CD4-positive, CD25-positive, alpha-beta regulatory T cell (primary cell): ENCODE results near the gene ADH1B. TPM values are rescaled to one million over a fixed set of nuclear protein-coding genes. Genes with fewer than 3 reads are reported as not detected.
"Not testable (repeated sequence)": the region's sequence is repeated elsewhere in the genome, so short reads cannot be mapped to it uniquely, and the experiment has no call there.

ENCODE experiments used
- ATAC-seq, 2 donors: fragments of 150-1000 bp; cut with Tn5 transposase; one replicate each; pipeline ENCODE4 v1.10.0; 2021; ENCODE audit warnings: low read depth in 2 of 2, moderate number of reproducible peaks in 2 of 2, moderate library complexity in 1 of 2
- DNase-seq, 3 donors: peaks; one replicate each; pipeline versions ENCODE4 v3.0.0 to v3.0.0-alpha.2; 2012 to 2022; ENCODE audit warnings: mixed read lengths in 1 of 3
- H3K27ac ChIP-seq: one replicate; pipeline ENCODE4 v1.7.0; 2013; ENCODE audit warnings: mild to moderate bottlenecking, low read length; ENCODE audit not compliant: insufficient read depth, poor library complexity, severe bottlenecking
- H3K27me3 ChIP-seq: one replicate; pipeline ENCODE4 v1.7.0; 2013; ENCODE audit warnings: low read length; ENCODE audit not compliant: control insufficient read depth, insufficient read depth
- H3K36me3 ChIP-seq: one replicate; pipeline ENCODE4 v1.7.0; 2013; ENCODE audit warnings: mild to moderate bottlenecking, low read length, moderate library complexity; ENCODE audit not compliant: control insufficient read depth, insufficient read depth
- H3K4me1 ChIP-seq: 2 replicates; pipeline ENCODE4 v1.7.0; 2013; ENCODE audit warnings: mild to moderate bottlenecking, low read length; ENCODE audit not compliant: insufficient read depth, control insufficient read depth, poor library complexity, severe bottlenecking
- H3K4me3 ChIP-seq: one replicate; pipeline ENCODE4 v1.7.0; 2013; ENCODE audit warnings: low read depth, mild to moderate bottlenecking, low read length, moderate library complexity
- H3K9me3 ChIP-seq, 2 experiments: 1 replicate in 1 of 2; 2 replicates in 1 of 2; pipeline ENCODE4 v1.7.0; 2013; ENCODE audit warnings: low read length in 2 of 2, mild to moderate bottlenecking in 1 of 2, moderate library complexity in 1 of 2; ENCODE audit not compliant: control insufficient read depth in 2 of 2
- H3K27ac Mint-ChIP-seq, 3 donors: one replicate each; pipeline ENCODE4 v1.8.0; 2020 to 2022; ENCODE audit warnings: mild to moderate bottlenecking in 3 of 3, mixed read lengths in 3 of 3, moderate library complexity in 2 of 3
- H3K27me3 Mint-ChIP-seq: one replicate; pipeline ENCODE4 v1.8.0; 2022; ENCODE audit warnings: mild to moderate bottlenecking, mixed read lengths
- H3K36me3 Mint-ChIP-seq: one replicate; pipeline ENCODE4 v1.8.0; 2020; ENCODE audit warnings: mixed read lengths
- H3K4me1 Mint-ChIP-seq, 4 donors: one replicate each; pipeline ENCODE4 v1.8.0; 2020 to 2022; ENCODE audit warnings: mixed read lengths in 4 of 4, mild to moderate bottlenecking in 1 of 4
- H3K4me3 Mint-ChIP-seq, 4 donors: one replicate each; pipeline ENCODE4 v1.8.0; 2020 to 2022; ENCODE audit warnings: mild to moderate bottlenecking in 4 of 4, mixed read lengths in 4 of 4, moderate library complexity in 3 of 4
- H3K9me3 Mint-ChIP-seq, 7 donors: one replicate each; pipeline ENCODE4 v1.8.0; 2020 to 2022; ENCODE audit warnings: mixed read lengths in 7 of 7, mild to moderate bottlenecking in 3 of 7, moderate library complexity in 2 of 7
- polyA plus RNA-seq, 4 donors: library from polyadenylated mRNA; unstranded; fragments of 300-500 nt; fragmentation: Illumina TruSeq; gene quantifications; one replicate each; pipeline ENCODE4 v1.2.3, GENCODE V29; 2021
- total RNA-seq: library from RNA; stranded (reverse); gene quantifications from one replicate; pipeline ENCODE4 v1.2.3, GENCODE V29; 2022

Gene ADH1B
- total and polyA plus RNA-seq, 5 donors from 2014 or later: not detected

DNA sequence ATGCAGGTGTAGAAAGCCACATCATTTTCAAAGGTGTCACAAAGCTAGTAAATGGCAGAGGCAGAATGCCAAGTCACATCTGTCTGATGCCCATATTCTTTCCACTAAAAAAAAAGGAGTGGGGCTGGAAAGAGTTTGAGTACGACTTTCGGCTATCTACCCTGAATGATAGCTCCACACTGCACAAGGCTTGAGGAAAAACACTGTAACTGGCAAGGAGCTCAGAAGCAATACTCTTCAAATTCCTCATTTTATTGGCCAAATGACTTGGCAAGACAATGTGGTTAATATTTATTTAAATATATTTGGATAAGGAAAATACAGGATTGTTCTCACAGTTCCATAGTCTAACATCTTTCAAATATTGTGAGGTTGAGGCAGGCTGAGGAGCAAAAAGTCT lies 36.7 kb upstream of the ADH1B start:
- ATAC-seq (no peak), DNase-seq (no peak)
- H3K9me3 ChIP-seq: no peaks in the 10 kb centered on the region
- H3K4me1 ChIP-seq: no peaks in the 10 kb centered on the region
- H3K36me3 ChIP-seq: no peaks in the 10 kb centered on the region
- no peak overlapping the region for H3K27ac ChIP-seq
- no peak overlapping the region for H3K4me3 ChIP-seq
- Mint-ChIP-seq H3K4me3 (no peak overlapping the region), H3K4me1 (peaks cover 0 to 2% (median 0%) of the 10 kb centered on the region in 4 donors), H3K27me3 (peaks cover 6% of the 10 kb centered on the region), H3K36me3 (no peaks in the 10 kb centered on the region), H3K27ac (no peak overlapping the region), H3K9me3 (peaks cover 0 to 7% (median 4%) of the 10 kb centered on the region in 7 donors)
- no peaks in the 10 kb centered on the region for H3K27me3 ChIP-seq

GRCh38 chr4:99356992-99357391 lies 35.8 kb upstream of the ADH1B start:
- H3K27me3 Mint-ChIP-seq: peaks cover 6% of the 10 kb centered on the region

GRCh38 chr4:99356149-99356548 lies 34.9 kb upstream of the ADH1B start:
- not testable (repeated sequence) for H3K4me1 Mint-ChIP-seq, H3K36me3 Mint-ChIP-seq, H3K4me3 Mint-ChIP-seq, DNase-seq, H3K27ac Mint-ChIP-seq, H3K27me3 ChIP-seq, H3K4me1 ChIP-seq, ATAC-seq, H3K9me3 ChIP-seq, H3K27me3 Mint-ChIP-seq, H3K27ac ChIP-seq, H3K36me3 ChIP-seq, H3K4me3 ChIP-seq, H3K9me3 Mint-ChIP-seq

More at GRCh38 chr4:99356992-99357391, 35.8 kb upstream of the ADH1B start:
- H3K27ac Mint-ChIP-seq: no peak overlapping the region
- ATAC-seq (no peak), DNase-seq (no peak)
- H3K4me3 Mint-ChIP-seq: no peak overlapping the region
- H3K36me3 Mint-ChIP-seq: no peaks in the 10 kb centered on the region
- Histone ChIP-seq H3K4me1 (no peaks in the 10 kb centered on the region), H3K27ac (no peak overlapping the region), H3K4me3 (no peak overlapping the region), H3K36me3 (no peaks in the 10 kb centered on the region), H3K9me3 (no peaks in the 10 kb centered on the region), H3K27me3 (no peaks in the 10 kb centered on the region)
- H3K9me3 Mint-ChIP-seq: peaks cover 0 to 6% (median 2%) of the 10 kb centered on the region in 7 donors
- no peaks in the 10 kb centered on the region for H3K4me1 Mint-ChIP-seq

GRCh38 chr4:99352602-99353537 lies 31.7 kb upstream of the ADH1B start, which contains the start of gene ADH1C:
ADH1C (minus strand) TSS chr4:99352746; CDS start chr4:99352675, 71 bp downstream.
- Mint-ChIP-seq H3K9me3 (peaks cover 0 to 8% (median 3%) of the 10 kb centered on the region in 7 donors), H3K27me3 (peaks cover 6% of the 10 kb centered on the region), H3K4me3 (no peak within 1 kb of the TSS), H3K4me1 (no peaks in the 10 kb centered on the region), H3K27ac (no peak within 1 kb of the TSS), H3K36me3 (no peaks in the 10 kb centered on the region)
- Histone ChIP-seq H3K9me3 (no peaks in the 10 kb centered on the region), H3K27me3 (no peaks in the 10 kb centered on the region), H3K27ac (no peak within 1 kb of the TSS), H3K36me3 (no peaks in the 10 kb centered on the region), H3K4me1 (no peaks in the 10 kb centered on the region), H3K4me3 (no peak within 1 kb of the TSS)
- ATAC-seq: no peak
- DNase-seq: no peak

GRCh38 chr4:99351487-99351886 lies 30.3 kb upstream of the ADH1B start:
- H3K4me3 ChIP-seq: no peak overlapping the region
- no peak overlapping the region for H3K27ac Mint-ChIP-seq
- H3K36me3 ChIP-seq: no peaks in the 10 kb centered on the region
- no peaks in the 10 kb centered on the region for H3K9me3 ChIP-seq
- no peaks in the 10 kb centered on the region for H3K36me3 Mint-ChIP-seq
- no peaks in the 10 kb centered on the region for H3K4me1 Mint-ChIP-seq
- ATAC-seq: no peak
- no peak overlapping the region for H3K27ac ChIP-seq
- no peaks in the 10 kb centered on the region for H3K4me1 ChIP-seq
- no peaks in the 10 kb centered on the region for H3K27me3 ChIP-seq
- H3K9me3 Mint-ChIP-seq: peaks cover 0 to 8% (median 2%) of the 10 kb centered on the region in 7 donors
- no peak overlapping the region for H3K4me3 Mint-ChIP-seq
- peaks cover 6% of the 10 kb centered on the region for H3K27me3 Mint-ChIP-seq
- no peak for DNase-seq

- H3K27me3 Mint-ChIP-seq: peaks cover 5% of the 10 kb centered on the region
These were observed 28.1 kb upstream of the ADH1B start for GRCh38 chr4:99349338-99349737.

DNA sequence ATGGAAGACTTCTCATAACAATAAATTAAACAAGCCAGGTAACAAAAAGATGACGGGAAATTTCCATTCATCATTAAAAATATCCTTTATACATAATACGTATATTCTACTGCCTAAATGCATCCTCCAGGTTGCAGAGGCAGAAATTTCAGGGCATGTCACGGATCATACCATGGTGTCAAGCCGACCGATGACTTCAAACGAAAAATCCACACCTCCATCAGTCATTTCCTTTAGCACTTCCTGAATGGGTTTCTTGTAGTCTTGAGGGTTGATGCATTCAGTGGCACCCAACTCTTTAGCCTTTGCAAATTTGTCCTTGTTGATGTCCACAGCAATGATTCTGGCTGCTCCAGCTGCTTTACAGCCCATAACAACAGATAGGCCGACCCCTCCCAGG lies 21.4 kb upstream of the ADH1B start:
- H3K36me3 Mint-ChIP-seq, H3K9me3 Mint-ChIP-seq, H3K4me1 ChIP-seq, H3K27me3 ChIP-seq, H3K4me3 Mint-ChIP-seq, H3K27me3 Mint-ChIP-seq, H3K27ac Mint-ChIP-seq, H3K9me3 ChIP-seq, H3K27ac ChIP-seq, H3K4me3 ChIP-seq, ATAC-seq, H3K36me3 ChIP-seq, DNase-seq, H3K4me1 Mint-ChIP-seq: not testable (repeated sequence)

More at GRCh38 chr4:99349338-99349737, 28.1 kb upstream of the ADH1B start:
- Mint-ChIP-seq H3K4me3 (no peak overlapping the region), H3K36me3 (no peaks in the 10 kb centered on the region), H3K9me3 (peaks cover 0 to 5% (median 1%) of the 10 kb centered on the region in 7 donors), H3K27ac (no peak overlapping the region), H3K4me1 (no peaks in the 10 kb centered on the region)
- Histone ChIP-seq H3K4me3 (no peak overlapping the region), H3K36me3 (no peaks in the 10 kb centered on the region), H3K4me1 (no peaks in the 10 kb centered on the region), H3K27me3 (no peaks in the 10 kb centered on the region), H3K9me3 (no peaks in the 10 kb centered on the region), H3K27ac (no peak overlapping the region)
- ATAC-seq (no peak), DNase-seq (no peak)

DNA sequence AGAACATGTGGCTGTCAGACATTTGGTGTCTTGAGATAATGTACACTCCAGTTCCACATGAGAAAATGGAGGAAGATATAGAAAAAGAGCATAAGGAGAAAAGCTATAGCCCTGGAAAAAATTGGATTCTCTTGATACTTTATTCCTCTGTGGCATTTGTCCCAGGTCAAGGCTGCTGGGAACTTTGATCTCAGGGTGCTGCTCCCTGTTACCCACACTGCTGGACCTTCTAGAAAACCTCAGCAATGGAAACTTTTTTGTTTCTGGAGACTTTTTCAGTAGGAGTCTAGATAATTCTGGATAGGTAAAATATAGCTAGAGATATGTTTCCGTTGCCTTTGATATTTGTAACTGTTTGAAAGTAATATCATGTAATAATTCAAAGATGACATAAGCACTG lies 20.2 kb upstream of the ADH1B start:
- H3K27ac Mint-ChIP-seq: no peak overlapping the region
- Histone ChIP-seq H3K27ac (no peak overlapping the region), H3K4me1 (no peaks in the 10 kb centered on the region), H3K4me3 (no peak overlapping the region), H3K27me3 (no peaks in the 10 kb centered on the region), H3K36me3 (no peaks in the 10 kb centered on the region), H3K9me3 (no peaks in the 10 kb centered on the region)
- ATAC-seq (no peak), DNase-seq (no peak)
- H3K27me3 Mint-ChIP-seq: peaks cover 5% of the 10 kb centered on the region
- no peak overlapping the region for H3K4me3 Mint-ChIP-seq
- no peaks in the 10 kb centered on the region for H3K4me1 Mint-ChIP-seq
- H3K36me3 Mint-ChIP-seq: no peaks in the 10 kb centered on the region
- H3K9me3 Mint-ChIP-seq: no peaks in the 10 kb centered on the region
